ENCODE data around the gene PRKACG.

The PRKACG gene

GRCh38 chr9:68981789-68982188 is 32.1 kb downstream of the PRKACG start:
- no peak for DNase-seq (ENCODE audit: low spot score)

DNA sequence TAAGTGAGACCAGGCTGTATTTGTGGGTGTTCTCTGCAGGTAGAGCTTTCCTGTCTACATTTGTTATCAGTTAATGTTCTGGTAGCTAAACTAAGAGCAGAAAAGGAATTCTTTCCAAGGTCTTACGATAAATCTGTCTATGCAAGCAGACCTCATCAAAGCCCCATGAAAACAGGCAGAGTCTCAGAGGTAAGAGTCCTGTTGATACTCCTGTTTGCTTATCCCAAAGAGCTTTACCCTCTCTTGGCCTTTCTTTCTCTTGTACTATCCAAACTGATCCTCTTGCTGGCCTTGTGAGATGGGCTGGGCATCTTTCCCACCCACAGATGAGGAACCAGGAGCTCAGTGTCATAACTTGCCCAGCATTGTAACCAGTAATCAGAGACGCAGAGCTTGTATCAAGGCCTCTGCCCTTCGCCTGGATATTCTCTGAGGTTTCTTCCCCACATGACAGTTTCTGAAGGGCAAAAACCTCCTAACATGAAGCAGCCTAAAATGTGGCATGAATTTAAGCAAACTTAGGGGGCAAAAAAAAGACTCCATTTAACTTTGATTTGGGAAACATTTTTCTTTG is 33.5 kb downstream of the PRKACG start:
- DNase-seq (ENCODE audit: low spot score): no peak

DNA sequence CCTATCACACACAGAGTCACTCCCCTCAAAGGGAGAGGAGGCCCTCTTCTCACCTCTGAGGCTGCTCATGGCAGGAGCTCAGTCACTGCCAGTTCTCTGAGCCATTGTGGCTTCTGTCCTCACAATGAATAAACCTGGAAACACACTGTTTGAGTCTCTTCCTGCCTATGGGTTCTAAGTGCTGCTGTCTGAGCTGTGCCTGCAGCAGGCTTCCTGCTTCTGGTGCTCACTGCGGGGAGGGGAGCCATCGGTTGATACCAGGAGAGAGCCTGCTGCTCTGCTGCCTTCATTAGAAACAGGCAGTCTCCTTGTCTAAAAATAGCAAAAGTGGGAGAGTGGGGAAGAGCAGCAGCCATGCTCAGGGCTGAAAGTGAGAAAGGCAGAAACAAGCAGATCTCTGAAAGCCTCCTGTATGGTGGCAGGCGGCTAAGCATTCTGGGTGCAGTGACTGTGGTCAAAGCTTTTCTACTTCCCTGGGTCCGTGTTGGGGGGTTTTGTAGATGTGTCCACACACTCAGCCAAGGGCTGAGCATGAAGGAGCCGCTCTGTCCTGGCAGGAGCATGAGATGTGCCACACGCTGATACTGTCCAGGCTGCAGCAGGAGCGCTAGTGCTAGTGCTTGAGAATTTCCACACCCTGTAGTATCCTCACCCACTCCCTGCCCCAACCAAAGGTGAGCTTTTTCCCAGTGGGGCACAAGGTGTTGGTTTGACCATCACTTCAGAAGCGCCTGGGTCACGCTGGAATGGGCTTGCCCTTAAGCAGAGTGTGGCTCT is 34.2 kb downstream of the PRKACG start:
- DNase-seq (ENCODE audit: low spot score): no peak

DNA sequence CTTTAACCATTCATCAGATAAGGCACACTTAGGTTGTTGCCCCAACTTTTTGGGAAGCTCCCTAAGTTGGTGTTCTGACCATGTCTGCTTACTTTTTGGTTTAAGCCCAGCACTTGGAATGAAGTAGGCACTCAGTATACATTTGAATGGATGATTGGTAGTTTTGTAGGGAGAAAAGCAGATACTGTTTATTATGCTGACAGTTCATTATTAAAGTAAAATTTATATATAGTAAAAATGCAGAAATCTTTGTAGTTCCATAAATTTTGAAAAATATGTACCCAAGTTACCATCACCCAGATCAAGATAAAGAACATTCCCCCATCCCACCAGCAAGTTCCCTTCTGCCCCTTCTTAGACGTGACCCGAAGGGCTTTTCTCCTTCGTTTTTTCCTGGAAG is 35.4 kb downstream of the PRKACG start:
- DNase-seq (ENCODE audit: low spot score): no peak

DNA sequence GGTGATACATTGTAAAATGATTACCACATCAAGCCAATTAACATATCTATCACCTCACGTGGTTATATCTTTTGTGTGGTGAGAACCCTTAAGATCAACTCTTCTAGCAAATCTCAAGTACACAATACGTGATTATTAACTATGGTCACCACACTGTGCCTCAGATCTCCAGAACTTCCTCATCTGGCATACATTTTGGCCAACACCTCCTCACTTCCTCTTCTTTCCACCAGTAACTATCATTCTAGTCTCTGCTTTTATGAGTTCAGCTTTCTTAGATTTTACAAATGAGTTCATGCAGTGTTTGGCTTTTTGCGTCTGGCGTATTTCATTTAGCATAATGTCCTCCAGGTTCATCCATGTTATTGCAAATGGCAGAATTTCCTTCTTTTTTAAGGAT is 35.8 kb downstream of the PRKACG start:
- DNase-seq (ENCODE audit: low spot score): no peak

DNA sequence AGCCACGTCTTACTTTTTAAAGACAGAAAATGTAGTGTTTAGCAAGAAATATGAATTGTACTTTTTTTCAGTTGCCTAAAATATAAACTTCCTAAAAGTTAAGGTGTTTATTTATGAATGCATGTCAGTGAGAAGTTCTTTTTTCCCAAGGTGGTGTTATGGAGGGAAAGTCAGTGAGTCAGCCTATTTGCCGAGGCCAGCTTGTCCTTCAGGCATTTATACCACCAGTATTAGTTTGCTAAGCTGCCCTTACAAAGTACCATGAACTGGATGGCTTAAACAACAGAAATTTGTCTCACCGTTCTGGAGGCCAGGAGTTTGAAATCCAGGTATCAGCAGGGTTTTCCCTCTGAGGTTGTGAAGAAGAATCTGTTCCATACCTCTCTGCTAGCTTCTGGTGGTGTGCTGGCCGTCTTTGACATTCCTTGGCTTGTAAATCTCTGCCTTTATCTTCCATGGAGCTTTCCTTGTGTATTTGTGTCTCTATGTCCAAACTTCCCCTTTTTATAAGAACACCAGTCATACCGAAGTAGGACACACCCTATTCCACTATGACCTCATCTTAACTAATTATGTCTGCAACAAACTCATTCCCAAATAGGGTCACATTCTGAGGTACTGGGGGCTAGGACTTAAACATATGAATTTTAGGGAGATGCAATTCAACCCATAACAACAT is 38.4 kb downstream of the PRKACG start:
- no peak for DNase-seq (ENCODE audit: low spot score)

DNA sequence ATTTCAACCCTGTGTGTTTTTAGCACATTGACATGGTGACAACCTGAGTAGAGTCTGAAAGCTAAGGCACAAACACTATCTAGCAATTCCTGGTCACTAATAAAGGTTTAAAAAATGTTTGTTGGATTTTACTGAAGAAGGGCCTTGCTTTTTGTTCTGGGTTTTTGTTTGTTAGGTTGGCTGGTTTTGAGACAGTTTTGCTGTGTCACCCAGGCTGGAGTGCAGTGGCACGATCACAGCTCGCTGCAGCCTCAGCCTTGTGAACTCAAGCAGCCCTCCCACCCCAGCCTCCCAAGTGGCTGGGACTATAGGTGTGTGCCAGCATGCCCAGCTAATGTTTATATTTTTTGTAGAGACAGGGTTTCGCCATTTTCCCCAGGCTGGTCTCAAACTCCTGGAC is 39.0 kb downstream of the PRKACG start:
- no peak for DNase-seq (ENCODE audit: low spot score)

GRCh38 chr9:68974431-68974830 is 39.5 kb downstream of the PRKACG start:
- no peak for DNase-seq (ENCODE audit: low spot score)

- DNase-seq (ENCODE audit: low spot score): no peak
These were observed 40.3 kb downstream of the PRKACG start for GRCh38 chr9:68973619-68974018.

- DNase-seq (ENCODE audit: low spot score): no peak
These were observed 43.8 kb downstream of the PRKACG start for GRCh38 chr9:68970151-68970550.

GRCh38 chr9:68969538-68969937 is 44.4 kb downstream of the PRKACG start:
- no peak for DNase-seq (ENCODE audit: low spot score)

GRCh38 chr9:68967800-68968199 is 46.1 kb downstream of the PRKACG start:
- DNase-seq (ENCODE audit: low spot score): no peak

DNA sequence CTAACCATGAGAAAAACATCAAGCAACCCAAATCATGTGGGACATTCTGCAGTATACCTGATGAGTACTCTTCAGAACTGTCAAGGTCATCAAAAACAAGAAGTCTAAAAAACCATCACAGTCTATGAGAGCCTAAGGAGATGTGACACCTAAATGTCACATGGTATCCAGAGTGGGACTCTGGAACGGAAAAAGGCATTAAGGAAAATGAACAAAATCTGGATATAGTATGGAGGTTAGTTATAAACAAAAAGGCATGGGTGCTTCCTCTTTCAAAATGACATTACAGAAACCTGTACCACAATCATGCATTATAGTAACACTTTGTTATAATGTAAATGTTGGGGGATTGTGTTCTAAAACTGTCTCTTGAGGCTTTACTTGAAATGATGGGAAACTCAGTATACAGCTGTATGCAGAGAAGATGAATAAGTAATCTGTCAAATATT is 47.4 kb downstream of the PRKACG start:
- DNase-seq (ENCODE audit: low spot score): no peak

- no peak for DNase-seq (ENCODE audit: low spot score)
These were observed 49.1 kb downstream of the PRKACG start for GRCh38 chr9:68964765-68965164.

- DNase-seq (ENCODE audit: low spot score): no peak
These were observed 49.8 kb downstream of the PRKACG start for GRCh38 chr9:68964102-68964541.

DNA sequence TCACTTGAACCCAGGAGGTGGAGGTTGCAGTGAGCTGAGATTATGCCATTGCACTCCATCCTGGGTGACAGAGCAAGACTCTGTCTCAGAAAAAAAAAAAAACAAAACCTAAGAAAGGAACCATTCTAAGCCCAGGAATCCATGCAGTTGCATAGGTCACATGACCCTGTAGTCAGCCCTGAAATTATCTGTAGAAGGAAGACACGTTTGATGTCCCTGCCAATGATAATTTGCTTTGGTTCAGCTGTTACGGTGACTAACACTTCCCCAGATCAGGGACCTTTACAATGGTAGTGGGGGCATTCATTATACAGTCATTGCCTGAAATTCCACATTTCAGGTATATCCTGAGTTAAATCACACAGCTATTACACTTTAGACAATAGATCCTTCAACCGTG is 50.5 kb downstream of the PRKACG start:
- DNase-seq (ENCODE audit: low spot score): no peak
